ENCODE measurements around the gene TBCC. TPM values are rescaled to one million over a fixed set of nuclear protein-coding genes. Genes with fewer than 3 reads are reported as not detected.
"Not testable (repeated sequence)": the region's sequence is repeated elsewhere in the genome, so short reads cannot be mapped to it uniquely, and the experiment has no call there.

TBCC gene
- total RNA-seq, 1 experiment from 2014 or later: 24.7 TPM

- CTCF ChIA-PET: no interaction called here
- ATAC-seq (no peak), DNase-seq (ENCODE audit: low spot score) (no peak)
- no peak overlapping the region; the same call in 1 of the 2 replicates for H3K27ac Mint-ChIP-seq
- H3K4me3 Mint-ChIP-seq: no peak overlapping the region
- H3K4me1 Mint-ChIP-seq: no peaks in the 10 kb centered on the region
- TF ChIP-seq ZNF423 (CRISPR knock-in tag; IDR thresholded peaks at IDR 0.05) (no peak), CREM (CRISPR knock-in tag; IDR thresholded peaks at IDR 0.05) (no peak), AR (CRISPR knock-in tag; IDR thresholded peaks at IDR 0.05) (no peak), FOXP4 (CRISPR knock-in tag; IDR thresholded peaks at IDR 0.05) (no peak), GABPB1 (CRISPR knock-in tag; IDR thresholded peaks at IDR 0.05) (no peak), TCF7 (CRISPR knock-in tag; IDR thresholded peaks at IDR 0.05; ENCODE audit: low read depth) (no peak)
- no peaks in the 10 kb centered on the region for H3K36me3 Mint-ChIP-seq
- 0 out of 2 replicates have a peak, but pooled peaks cover 3% of the 10 kb centered on the region for H3K9me3 Mint-ChIP-seq
- POLR2A ChIA-PET: interaction anchor here (2.1 kb wide), 1 partner anchor 10 kb away, joined by 5 read pairs; the partner anchor contains the start of gene TBCC
- no peaks in the 10 kb centered on the region for H3K27me3 Mint-ChIP-seq (ENCODE audit: low read depth)
Measured at GRCh38 chr6:42735976-42736375, 9.9 kb downstream of the TBCC start.

- DNase-seq (ENCODE audit: low spot score); H3K27me3 Mint-ChIP-seq (ENCODE audit: low read depth); H3K4me1 Mint-ChIP-seq; H3K9me3 Mint-ChIP-seq; H3K4me3 Mint-ChIP-seq; H3K36me3 Mint-ChIP-seq; ATAC-seq; H3K27ac Mint-ChIP-seq; CTCF ChIA-PET: not testable (repeated sequence)
- POLR2A ChIA-PET: interaction anchor here (0.6 kb wide), 1 partner anchor 160 kb away, joined by 3 read pairs; no protein-coding TSS in a partner anchor
Measured at GRCh38 chr6:42733867-42734481, 11.9 kb downstream of the TBCC start.

- H3K27ac Mint-ChIP-seq: no peak overlapping the region
- H3K9me3 Mint-ChIP-seq: 0 out of 2 replicates have a peak, but pooled peaks cover 3% of the 10 kb centered on the region
- H3K27me3 Mint-ChIP-seq (ENCODE audit: low read depth): no peaks in the 10 kb centered on the region; the same call in 1 of the 2 replicates
- CTCF ChIA-PET: interaction anchor here (0.7 to 1.9 kb wide), 5 partner anchors 16 to 656 kb away, joined by 3 to 6 read pairs (median 4); partner anchors contain the start of gene TBCC
- DNase-seq (ENCODE audit: low spot score) (no peak), ATAC-seq (no peak)
- no peak overlapping the region for H3K4me3 Mint-ChIP-seq
- no peak for TF ChIP-seq FOXK1 (CRISPR knock-in tag; IDR thresholded peaks at IDR 0.05)
- no peak for TF ChIP-seq PRDM15 (CRISPR knock-in tag; IDR thresholded peaks at IDR 0.05)
- no peak for TF ChIP-seq ZNF317 (CRISPR knock-in tag; IDR thresholded peaks at IDR 0.05; ENCODE audit: borderline replicate concordance, low read depth)
- no peak for TF ChIP-seq NR1H2 (CRISPR knock-in tag; IDR thresholded peaks at IDR 0.05)
- TF ChIP-seq HMGXB4 (CRISPR knock-in tag; IDR thresholded peaks at IDR 0.05): no peak
- TF ChIP-seq EMX1 (CRISPR knock-in tag; IDR thresholded peaks at IDR 0.05): no peak
- no peak for TF ChIP-seq USF1 (CRISPR knock-in tag; IDR thresholded peaks at IDR 0.05)
- TF ChIP-seq NFYB (CRISPR knock-in tag; conservative IDR thresholded peaks at IDR 0.05; ENCODE audit: low read depth): no peak
- no peak for TF ChIP-seq ATF2 (CRISPR knock-in tag; IDR thresholded peaks at IDR 0.05; ENCODE audit: borderline replicate concordance, low read depth)
- no peak for TF ChIP-seq MYBL2 (CRISPR knock-in tag; IDR thresholded peaks at IDR 0.05)
- no peak for TF ChIP-seq ELF4 (CRISPR knock-in tag; IDR thresholded peaks at IDR 0.05; ENCODE audit: low read depth)
- POLR2A ChIA-PET: interaction anchor here (0.5 to 1.8 kb wide), 2 partner anchors 14 to 16 kb away, joined by 5 to 12 read pairs; partner anchors contain the start of gene TBCC
- H3K36me3 Mint-ChIP-seq: no peaks in the 10 kb centered on the region
- peaks cover 9% of the 10 kb centered on the region for H3K4me1 Mint-ChIP-seq
Measured at GRCh38 chr6:42729731-42730130, 16.2 kb downstream of the TBCC start.
